Hypothalamus (tissue), 51 donors: Measurements from ENCODE around the gene COTL1.
"Not testable (repeated sequence)": the region's sequence is repeated elsewhere in the genome, so short reads cannot be mapped to it uniquely, and the experiment has no call there.

Experiments
- DNase-seq, 51 donors: peaks; one replicate each; lab custom pipeline; 2025; lab: John Stamatoyannopoulos, UW

COTL1 gene

GRCh38 chr16:84540194-84540593 is 77.7 kb downstream of the COTL1 start:
- no peak for DNase-seq

- peak in 1 of 51 donors; percentile 11 for DNase-seq
These were observed 79.5 kb downstream of the COTL1 start for GRCh38 chr16:84538222-84538840.

GRCh38 chr16:84537491-84538151 is 80.3 kb downstream of the COTL1 start:
- DNase-seq, result peak in 7 of 51 donors; percentile 8 to 37 (median 24)

GRCh38 chr16:84535851-84536250 is 82.0 kb downstream of the COTL1 start:
- no peak for DNase-seq

- DNase-seq, result no peak
These were observed 82.5 kb downstream of the COTL1 start for GRCh38 chr16:84535408-84535807.

GRCh38 chr16:84534815-84535214 is 83.1 kb downstream of the COTL1 start:
- DNase-seq, result no peak

- DNase-seq, result no peak
These were observed 84.9 kb downstream of the COTL1 start for GRCh38 chr16:84532855-84533486.

- peak in 6 of 51 donors; percentile 5 to 32 (median 14) for DNase-seq
These were observed 85.6 kb downstream of the COTL1 start for GRCh38 chr16:84532291-84532724.

- no peak for DNase-seq
These were observed 86.2 kb downstream of the COTL1 start for GRCh38 chr16:84531671-84532111.

- no peak for DNase-seq
These were observed 87.3 kb downstream of the COTL1 start for GRCh38 chr16:84530590-84530989.

- DNase-seq, result no peak
These were observed 88.3 kb downstream of the COTL1 start for GRCh38 chr16:84529607-84530006.

- no peak for DNase-seq
These were observed 89.6 kb downstream of the COTL1 start for GRCh38 chr16:84528322-84528721.

- DNase-seq, result peak in 3 of 51 donors; percentile 13 to 32 (median 15)
These were observed 90.2 kb downstream of the COTL1 start for GRCh38 chr16:84527532-84528269.

- peak in 11 of 51 donors; percentile 12 to 61 (median 25) for DNase-seq
These were observed 90.9 kb downstream of the COTL1 start for GRCh38 chr16:84526794-84527531.

- DNase-seq, result not testable (repeated sequence)
These were observed 92.8 kb downstream of the COTL1 start for GRCh38 chr16:84524941-84525581.

GRCh38 chr16:84524346-84524920 is 93.4 kb downstream of the COTL1 start:
- DNase-seq, result no peak

- no peak for DNase-seq
These were observed 96.4 kb downstream of the COTL1 start for GRCh38 chr16:84521497-84521770.

- DNase-seq, result no peak
These were observed 97.0 kb downstream of the COTL1 start for GRCh38 chr16:84520725-84521496.

GRCh38 chr16:84519855-84520254 is 98.0 kb downstream of the COTL1 start:
- DNase-seq, result no peak
